ENCODE results near the gene SCRG1.
A peak's percentile ranks its signal among the peaks of the same experiment; 100 is the strongest.

SCRG1 gene

GRCh38 chr4:173362666-173363065 is 36.2 kb downstream of the SCRG1 start:
- in situ Hi-C loops (cut with HindIII; ENCODE audit: low sequenced_read_pairs) = no loop called here
- DNase-seq (ENCODE audit: low read depth) = no peak
- TF ChIP-seq CTCF (IDR thresholded peaks at IDR 0.05; ENCODE audit: low read depth, low read length, missing control alignments) = no peak

GRCh38 chr4:173360587-173361221 is 38.2 kb downstream of the SCRG1 start:
- in situ Hi-C loops (cut with HindIII; ENCODE audit: low sequenced_read_pairs) = no loop called here

More at GRCh38 chr4:173362666-173363065, 36.2 kb downstream of the SCRG1 start:
- H3K4me3 ChIP-seq (ENCODE audit: low read depth, low read length) = no peak overlapping the region

GRCh38 chr4:173357939-173358338 is 41.0 kb downstream of the SCRG1 start:
- TF ChIP-seq CTCF (IDR thresholded peaks at IDR 0.05; ENCODE audit: low read depth, low read length, missing control alignments) = no peak
- H3K4me3 ChIP-seq (ENCODE audit: low read depth, low read length) = no peak overlapping the region
- no peak for DNase-seq (ENCODE audit: low read depth)
- in situ Hi-C loops (cut with HindIII; ENCODE audit: low sequenced_read_pairs) = no loop called here

More at GRCh38 chr4:173360587-173361221, 38.2 kb downstream of the SCRG1 start:
- H3K4me3 ChIP-seq (ENCODE audit: low read depth, low read length) = no peak overlapping the region
- no peak for DNase-seq (ENCODE audit: low read depth)
- TF ChIP-seq CTCF (IDR thresholded peaks at IDR 0.05; ENCODE audit: low read depth, low read length, missing control alignments) = peak; percentile 38

GRCh38 chr4:173347467-173347866 is 51.4 kb downstream of the SCRG1 start:
- H3K4me3 ChIP-seq (ENCODE audit: low read depth, low read length) = no peak overlapping the region
- no peak for DNase-seq (ENCODE audit: low read depth)
- TF ChIP-seq CTCF (IDR thresholded peaks at IDR 0.05; ENCODE audit: low read depth, low read length, missing control alignments) = no peak
- in situ Hi-C loops (cut with HindIII; ENCODE audit: low sequenced_read_pairs) = no loop called here

GRCh38 chr4:173346074-173346473 is 52.8 kb downstream of the SCRG1 start:
- in situ Hi-C loops (cut with HindIII; ENCODE audit: low sequenced_read_pairs) = no loop called here
- no peak for DNase-seq (ENCODE audit: low read depth)
- no peak for TF ChIP-seq CTCF (IDR thresholded peaks at IDR 0.05; ENCODE audit: low read depth, low read length, missing control alignments)
- no peak overlapping the region for H3K4me3 ChIP-seq (ENCODE audit: low read depth, low read length)

GRCh38 chr4:173345648-173346047 is 53.3 kb downstream of the SCRG1 start:
- H3K4me3 ChIP-seq (ENCODE audit: low read depth, low read length) = no peak overlapping the region
- DNase-seq (ENCODE audit: low read depth) = no peak
- in situ Hi-C loops (cut with HindIII; ENCODE audit: low sequenced_read_pairs) = no loop called here
- TF ChIP-seq CTCF (IDR thresholded peaks at IDR 0.05; ENCODE audit: low read depth, low read length, missing control alignments) = no peak

Data from astrocyte of the cerebellum (primary cell).